ENCODE measurements around the gene MYO1A. TPM values are rescaled to one million over a fixed set of nuclear protein-coding genes. Genes with fewer than 3 reads are reported as not detected.

MYO1A gene
- polyA plus RNA-seq, 1 donor (not counting 4 experiments of a cell fraction or from before 2014, with no cell fraction given) = 0.01 TPM

DNA sequence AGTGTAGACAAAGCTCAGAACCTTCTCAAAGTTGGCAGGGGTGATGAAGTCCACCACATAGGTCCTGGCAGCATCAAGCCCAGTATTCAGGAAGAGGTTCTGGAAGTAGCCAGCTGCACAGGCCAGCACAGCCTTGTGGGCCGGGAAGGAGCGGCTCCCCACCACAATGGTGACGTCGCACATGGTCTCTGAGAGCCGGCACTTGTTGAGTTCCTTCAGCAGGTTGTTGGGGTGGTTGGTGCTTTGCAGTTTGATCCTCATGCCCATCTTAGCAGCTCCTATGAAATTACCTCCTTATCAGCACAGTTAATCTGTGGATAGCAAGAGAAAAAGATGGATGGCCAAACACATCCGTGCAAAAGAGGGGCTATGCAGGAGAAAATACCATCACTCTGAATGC, 45.3 kb downstream of the MYO1A start:
- Histone ChIP-seq H4K20me1 (ENCODE audit: control insufficient read depth, extremely low read depth, insufficient read depth, low read length) (no peaks in the 10 kb centered on the region), H3K4me1 (ENCODE audit: control insufficient read depth, extremely low read depth, insufficient read depth, low read length) (peaks cover 6% of the 10 kb centered on the region), H3K9ac (ENCODE audit: control insufficient read depth, extremely low read depth, insufficient read depth, low read length) (no peak overlapping the region), H3K4me3 (ENCODE audit: control insufficient read depth in 2 of 3, extremely low read depth in 1 of 3, insufficient read depth in 2 of 3, low read depth in 1 of 3, low read length in 3 of 3) (no peak overlapping the region), H3K36me3 (ENCODE audit: control insufficient read depth in 2 of 2, extremely low read depth in 1 of 2, insufficient read depth in 2 of 2, low read length in 2 of 2) (peaks cover 17 to 25% of the 10 kb centered on the region in 2 experiments), H3K4me2 (ENCODE audit: control insufficient read depth, extremely low read depth, insufficient read depth, low read depth, low read length) (no peak overlapping the region), H3K9me1 (ENCODE audit: control insufficient read depth, extremely low read depth, insufficient read depth, low read length) (no peaks in the 10 kb centered on the region), H2AFZ (ENCODE audit: control insufficient read depth, low read length) (no peak overlapping the region), H3K9me3 (ENCODE audit: control insufficient read depth, low read depth, low read length) (no peaks in the 10 kb centered on the region), H3K27me3 (ENCODE audit: control insufficient read depth, extremely low read depth, insufficient read depth, low read length) (no peaks in the 10 kb centered on the region), H3K27ac (ENCODE audit: control insufficient read depth, insufficient read depth, low read length) (no peak overlapping the region), H3K79me2 (ENCODE audit: control insufficient read depth, insufficient read depth, low read length) (peaks cover 26% of the 10 kb centered on the region)
- dilution Hi-C loops (cut with MboI; ENCODE audit: extremely low pct_ligation_motif_present, low sequenced_read_pairs) = loop anchor here (10.0 kb wide), 1 partner anchor 250 kb away; the partner anchor contains the start of gene PRIM1
- TF ChIP-seq, protein P1, sequence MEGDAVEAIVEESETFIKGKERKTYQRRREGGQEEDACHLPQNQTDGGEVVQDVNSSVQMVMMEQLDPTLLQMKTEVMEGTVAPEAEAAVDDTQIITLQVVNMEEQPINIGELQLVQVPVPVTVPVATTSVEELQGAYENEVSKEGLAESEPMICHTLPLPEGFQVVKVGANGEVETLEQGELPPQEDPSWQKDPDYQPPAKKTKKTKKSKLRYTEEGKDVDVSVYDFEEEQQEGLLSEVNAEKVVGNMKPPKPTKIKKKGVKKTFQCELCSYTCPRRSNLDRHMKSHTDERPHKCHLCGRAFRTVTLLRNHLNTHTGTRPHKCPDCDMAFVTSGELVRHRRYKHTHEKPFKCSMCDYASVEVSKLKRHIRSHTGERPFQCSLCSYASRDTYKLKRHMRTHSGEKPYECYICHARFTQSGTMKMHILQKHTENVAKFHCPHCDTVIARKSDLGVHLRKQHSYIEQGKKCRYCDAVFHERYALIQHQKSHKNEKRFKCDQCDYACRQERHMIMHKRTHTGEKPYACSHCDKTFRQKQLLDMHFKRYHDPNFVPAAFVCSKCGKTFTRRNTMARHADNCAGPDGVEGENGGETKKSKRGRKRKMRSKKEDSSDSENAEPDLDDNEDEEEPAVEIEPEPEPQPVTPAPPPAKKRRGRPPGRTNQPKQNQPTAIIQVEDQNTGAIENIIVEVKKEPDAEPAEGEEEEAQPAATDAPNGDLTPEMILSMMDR (optimal IDR thresholded peaks at IDR 0.05 in 1 of 3, IDR thresholded peaks at IDR 0.05 in 1 of 3, conservative IDR thresholded peaks at IDR 0.05 in 1 of 3; ENCODE audit: extremely low read depth in 1 of 3, insufficient read depth in 2 of 3, low read length in 3 of 3) = no peak
- TF ChIP-seq EZH2 (IDR thresholded peaks at IDR 0.05; ENCODE audit: low read length) = no peak
- DNase-seq (ENCODE audit: low read depth, low spot score) (no peak), FAIRE-seq (no peak)

- Histone ChIP-seq H3K4me2 (ENCODE audit: control insufficient read depth, extremely low read depth, insufficient read depth, low read depth, low read length) (no peak overlapping the region), H3K36me3 (ENCODE audit: control insufficient read depth in 2 of 2, extremely low read depth in 1 of 2, insufficient read depth in 2 of 2, low read length in 2 of 2) (peaks cover 17 to 25% of the 10 kb centered on the region in 2 experiments), H3K27ac (ENCODE audit: control insufficient read depth, insufficient read depth, low read length) (no peak overlapping the region), H3K4me3 (ENCODE audit: control insufficient read depth in 2 of 3, extremely low read depth in 1 of 3, insufficient read depth in 2 of 3, low read depth in 1 of 3, low read length in 3 of 3) (no peak overlapping the region), H2AFZ (ENCODE audit: control insufficient read depth, low read length) (no peak overlapping the region), H3K9me1 (ENCODE audit: control insufficient read depth, extremely low read depth, insufficient read depth, low read length) (no peaks in the 10 kb centered on the region), H4K20me1 (ENCODE audit: control insufficient read depth, extremely low read depth, insufficient read depth, low read length) (no peaks in the 10 kb centered on the region), H3K9me3 (ENCODE audit: control insufficient read depth, low read depth, low read length) (no peaks in the 10 kb centered on the region), H3K27me3 (ENCODE audit: control insufficient read depth, extremely low read depth, insufficient read depth, low read length) (no peaks in the 10 kb centered on the region), H3K9ac (ENCODE audit: control insufficient read depth, extremely low read depth, insufficient read depth, low read length) (no peak overlapping the region), H3K79me2 (ENCODE audit: control insufficient read depth, insufficient read depth, low read length) (peaks cover 26% of the 10 kb centered on the region), H3K4me1 (ENCODE audit: control insufficient read depth, extremely low read depth, insufficient read depth, low read length) (peaks cover 6% of the 10 kb centered on the region)
- dilution Hi-C loops (cut with MboI; ENCODE audit: extremely low pct_ligation_motif_present, low sequenced_read_pairs) = loop anchor here (10.0 kb wide), 1 partner anchor 249 kb away; the partner anchor contains the start of gene PRIM1
- DNase-seq (ENCODE audit: low read depth, low spot score) (no peak), FAIRE-seq (no peak)
- no peak for TF ChIP-seq EZH2 (IDR thresholded peaks at IDR 0.05; ENCODE audit: low read length)
- TF ChIP-seq, protein P1 (optimal IDR thresholded peaks at IDR 0.05 in 1 of 3, IDR thresholded peaks at IDR 0.05 in 1 of 3, conservative IDR thresholded peaks at IDR 0.05 in 1 of 3; ENCODE audit: extremely low read depth in 1 of 3, insufficient read depth in 2 of 3, low read length in 3 of 3) = no peak
Measured at GRCh38 chr12:57003395-57003794, 46.5 kb downstream of the MYO1A start.
